HG03460 (cell line): Measurements from ENCODE around the gene AHDC1.

Source experiments
- ATAC-seq: cut with Tn5 transposase; IDR thresholded peaks from one replicate; pipeline ENCODE4 v1.9.1; 2021; ENCODE audit not compliant: unreplicated experiment

The AHDC1 gene

DNA sequence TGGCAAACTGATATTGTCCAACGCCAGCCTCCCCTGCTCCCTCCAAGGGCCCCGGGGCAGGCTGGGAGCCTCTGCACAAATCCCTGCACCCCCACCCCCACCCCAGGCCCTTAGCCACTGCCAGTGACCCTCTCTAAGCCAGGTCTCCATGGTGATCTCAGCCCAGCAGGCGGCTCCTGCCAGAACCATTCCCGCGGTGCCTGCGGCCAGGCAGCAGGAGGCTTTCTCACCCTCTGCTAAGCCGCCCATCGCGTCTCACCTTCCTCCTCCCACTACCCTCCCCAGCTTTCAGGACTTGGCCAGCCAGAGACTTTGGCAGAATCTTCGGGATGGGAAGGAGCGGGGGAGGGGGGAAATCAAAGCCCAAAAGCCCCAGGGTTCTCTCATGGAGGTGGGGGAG is 67.2 kb downstream of the AHDC1 start:
- ATAC-seq = no peak

DNA sequence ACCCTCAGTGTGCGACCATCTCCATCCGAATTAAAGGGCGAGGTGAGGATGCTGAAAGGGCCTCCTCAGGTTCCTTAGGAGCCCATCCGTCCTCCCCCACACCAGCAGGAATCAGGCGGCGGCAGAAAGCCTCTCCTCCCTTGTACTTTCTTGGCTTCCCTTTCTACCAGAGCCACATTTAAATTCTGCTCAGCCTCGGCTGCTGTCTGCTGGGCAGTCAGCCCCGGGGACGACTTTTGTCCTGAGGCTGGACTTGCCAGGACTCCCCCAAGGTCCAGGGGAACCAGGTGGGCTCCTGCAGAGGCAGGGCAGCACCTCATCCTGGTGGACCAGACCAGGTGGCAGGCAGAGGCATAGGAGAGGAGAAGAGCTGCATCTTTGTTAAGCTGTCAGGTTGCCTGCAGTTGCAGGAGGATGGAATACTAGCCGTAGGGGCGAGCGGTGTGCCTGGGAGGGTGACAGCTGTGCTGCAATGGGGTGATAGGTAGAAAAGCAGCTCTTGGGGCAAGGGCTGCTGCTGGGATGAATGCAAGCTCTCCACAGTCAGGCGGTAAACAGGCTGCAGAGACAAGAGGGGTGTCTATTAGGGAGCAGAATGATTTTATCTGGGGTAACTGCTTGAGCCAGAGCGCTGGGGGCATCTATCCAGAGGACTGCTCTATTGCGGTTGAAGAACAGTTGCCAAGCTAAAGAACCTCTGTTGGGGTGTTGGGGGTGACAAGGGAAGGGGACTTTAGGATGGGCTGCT is 67.8 kb downstream of the AHDC1 start:
- ATAC-seq = no peak

DNA sequence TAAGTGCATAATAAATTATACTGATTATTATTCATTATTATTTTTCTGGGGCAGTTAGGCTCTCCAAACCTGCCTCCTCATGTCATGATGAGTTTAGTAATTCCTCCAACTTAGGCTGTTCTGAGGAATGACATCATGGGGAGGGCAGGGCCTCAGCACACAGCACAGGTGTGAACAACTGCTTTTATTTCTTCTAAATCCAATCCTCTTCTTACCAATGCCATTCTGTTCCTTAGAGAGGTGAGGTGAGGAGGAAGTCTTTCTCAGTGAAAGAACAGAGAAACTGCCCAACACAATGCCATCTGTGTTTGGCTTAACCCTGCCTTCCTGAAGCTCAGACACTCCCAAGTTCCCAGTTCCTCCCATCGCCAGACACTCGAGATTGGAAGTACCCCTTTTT is 68.6 kb downstream of the AHDC1 start:
- no peak for ATAC-seq

DNA sequence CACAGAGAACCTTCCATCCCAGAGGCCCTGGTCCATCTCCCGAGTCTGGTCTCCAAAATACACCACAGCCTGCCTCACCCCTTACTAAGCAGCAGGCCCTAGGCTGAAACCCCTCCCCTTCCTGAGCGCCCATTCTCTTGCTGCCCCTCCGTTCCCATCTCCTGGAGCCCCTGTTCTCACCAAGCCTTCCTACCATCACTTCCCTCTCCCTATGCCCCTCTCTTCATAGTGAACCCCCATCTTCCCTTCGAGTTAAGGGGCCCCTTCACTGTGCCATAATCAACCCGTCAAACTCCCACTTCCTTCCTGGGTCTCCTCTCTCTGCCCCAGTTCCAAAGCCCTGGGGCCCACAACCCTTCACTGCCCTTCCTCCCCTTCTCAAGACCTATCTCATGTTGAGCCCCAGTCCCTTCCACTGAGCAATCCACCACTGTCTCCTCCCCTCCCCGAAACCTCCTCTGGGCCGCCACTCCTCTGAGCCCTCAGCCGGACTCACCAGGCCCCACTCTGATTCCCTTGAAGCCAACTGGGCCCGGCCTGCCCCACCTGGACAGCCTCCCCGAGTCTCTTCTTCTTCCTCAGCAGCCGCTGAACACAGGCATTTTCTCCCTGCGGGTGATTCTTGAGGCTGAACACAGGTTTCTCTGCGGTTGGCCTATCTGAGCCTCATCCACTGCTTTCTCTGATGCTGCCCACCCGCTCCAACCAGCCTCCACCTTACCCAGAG is 71.8 kb downstream of the AHDC1 start:
- no peak for ATAC-seq

DNA sequence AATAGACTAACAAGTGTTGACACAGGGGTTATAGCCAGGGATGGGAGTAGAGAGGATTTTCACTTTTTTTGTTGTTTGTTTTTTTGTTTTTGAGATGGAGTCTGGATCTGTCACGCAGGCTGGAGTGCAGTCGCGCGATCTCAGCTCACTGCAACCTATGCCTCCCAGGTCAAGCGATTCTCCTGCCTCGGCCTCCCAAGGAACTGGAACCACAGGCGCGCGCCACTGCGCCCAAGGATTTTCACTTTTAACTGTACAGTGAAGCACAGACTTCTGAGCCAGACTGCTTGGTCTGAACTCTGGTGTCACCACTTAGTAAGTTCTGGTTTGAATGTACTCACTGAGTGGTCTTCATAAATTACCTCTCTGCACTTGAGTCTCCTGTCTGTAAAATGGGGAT is 73.8 kb downstream of the AHDC1 start:
- no peak for ATAC-seq

DNA sequence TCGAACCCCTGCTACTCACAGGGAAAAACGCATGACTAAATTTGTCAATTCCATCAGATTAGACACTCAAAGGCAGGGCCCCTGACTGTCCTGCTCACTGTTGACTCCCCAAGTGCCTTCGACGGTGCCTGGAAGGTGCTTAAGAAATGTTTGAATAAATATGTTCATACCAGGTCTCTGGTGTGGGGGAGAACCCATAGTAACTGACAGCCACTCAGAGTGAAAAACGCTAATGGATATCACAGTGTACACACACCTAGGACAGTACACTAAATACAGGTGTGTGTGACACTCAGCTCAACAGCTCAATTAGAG is 74.3 kb downstream of the AHDC1 start:
- no peak for ATAC-seq

DNA sequence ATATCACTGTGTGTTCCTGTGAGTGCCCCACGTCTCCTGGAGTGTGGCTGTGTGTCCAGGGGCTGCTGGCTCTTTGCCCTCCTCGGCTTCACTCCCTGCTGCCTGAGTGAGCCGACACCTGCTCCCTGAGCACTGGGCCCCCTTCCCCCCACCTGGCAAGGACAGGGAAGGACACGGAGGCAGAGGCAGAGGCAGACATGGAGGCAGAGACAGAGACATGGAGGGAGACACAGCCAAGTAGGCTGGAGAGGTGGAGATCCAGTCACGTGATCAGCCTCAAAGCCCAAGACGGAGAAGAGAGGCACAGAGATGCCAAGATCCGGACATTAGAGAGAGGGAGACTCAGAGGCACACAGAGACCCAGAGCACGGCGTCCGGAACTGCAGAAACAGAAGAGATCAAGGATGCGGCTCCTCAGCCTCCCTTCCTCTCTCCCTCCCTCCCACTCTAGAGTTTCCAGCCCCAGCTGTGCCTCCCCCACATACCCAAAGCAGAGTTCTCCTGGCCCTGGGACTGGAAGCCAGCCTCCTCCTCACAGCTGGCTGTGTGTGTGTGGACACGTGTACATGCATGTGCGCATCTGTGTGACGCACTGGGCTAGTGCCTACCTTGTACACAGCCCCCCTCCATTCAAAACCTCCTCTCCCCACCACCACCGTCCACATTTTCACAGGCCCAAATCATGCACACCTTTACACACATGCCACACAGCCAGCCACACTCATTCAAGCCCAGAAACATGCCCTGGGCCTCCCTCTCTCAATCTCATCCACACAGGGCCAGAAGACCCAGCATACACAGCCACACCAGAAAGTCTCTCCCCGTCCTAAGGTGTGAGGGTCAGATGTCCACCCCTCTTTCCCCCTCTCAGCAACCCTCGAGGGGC is 74.9 kb downstream of the AHDC1 start:
- no peak for ATAC-seq

DNA sequence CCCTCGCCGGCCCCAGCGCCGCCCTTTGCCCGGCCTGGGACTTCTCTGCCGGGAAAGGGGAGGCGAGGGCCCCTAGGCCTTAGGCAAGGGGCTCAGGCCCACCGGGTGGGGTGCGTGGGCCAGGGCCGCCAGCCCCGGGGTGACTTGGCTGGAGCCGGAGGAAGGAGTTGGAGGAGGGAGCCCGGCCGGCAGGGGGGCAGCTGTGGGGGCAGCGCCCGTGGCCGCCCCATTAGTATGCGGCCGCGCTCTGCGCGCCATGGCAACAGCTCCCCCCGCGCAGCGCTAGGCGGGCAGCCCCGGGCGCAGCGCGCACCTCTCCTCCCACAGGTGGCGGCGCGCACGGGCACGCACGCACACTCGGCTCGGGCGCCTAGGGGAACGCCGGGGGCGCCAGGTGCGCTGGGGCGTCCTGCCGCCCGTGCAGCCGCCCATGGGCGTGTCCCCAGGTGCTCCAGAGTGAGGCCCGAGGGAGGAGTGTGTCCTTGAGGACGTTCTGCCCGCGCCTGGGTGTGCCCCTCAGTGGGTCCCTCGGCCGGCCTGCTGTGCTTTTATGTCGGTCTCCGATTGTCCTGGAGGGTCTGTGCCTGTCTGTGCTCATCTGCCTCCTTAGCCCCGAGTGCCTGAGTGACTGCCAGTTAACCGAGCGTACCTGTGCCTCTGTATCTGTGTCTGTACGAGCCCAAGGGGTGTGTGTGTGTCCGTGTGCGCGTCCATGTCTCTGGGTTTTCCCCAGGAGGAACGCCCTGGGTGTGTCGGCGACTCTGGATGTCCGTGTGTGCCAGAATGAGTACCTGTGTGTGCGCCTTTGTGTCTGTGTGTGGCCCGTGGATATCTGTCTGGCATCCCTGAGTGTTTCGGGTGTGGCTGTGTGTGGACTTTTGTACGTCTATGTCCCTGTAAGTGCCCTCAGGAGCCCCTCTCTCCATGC is 75.8 kb downstream of the AHDC1 start:
- no peak for ATAC-seq

DNA sequence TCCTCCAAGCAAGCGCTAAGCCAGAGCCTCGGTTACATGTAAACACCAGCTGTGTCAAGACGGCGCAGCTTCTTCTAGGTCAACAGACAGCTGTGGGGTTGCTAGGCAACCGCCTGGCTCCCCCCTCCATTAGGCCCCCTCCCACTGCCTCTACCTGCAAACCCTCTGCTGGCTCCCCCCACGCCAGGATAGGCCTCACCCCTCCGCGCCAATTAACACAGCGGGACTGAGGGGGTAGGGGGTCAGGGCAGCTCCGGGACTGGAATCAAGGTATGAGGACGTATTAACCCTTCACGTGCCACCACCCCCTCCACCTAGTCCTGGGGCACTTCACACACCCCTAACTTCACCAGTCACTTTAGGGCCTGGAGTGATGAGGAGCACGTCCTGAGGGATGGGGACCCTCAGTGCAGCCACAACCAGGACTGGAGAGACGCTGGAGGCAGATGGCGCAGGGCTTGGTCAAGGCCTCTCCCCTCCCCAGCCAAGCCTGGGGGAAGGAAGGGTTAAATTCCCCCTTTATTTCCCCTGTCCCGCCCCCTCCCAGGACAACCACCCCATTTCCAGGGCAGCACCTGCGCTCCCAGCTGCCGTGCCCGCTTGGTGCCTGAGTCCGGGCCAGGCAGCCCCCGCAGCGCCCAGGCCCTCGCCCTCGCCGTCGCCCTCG is 76.6 kb downstream of the AHDC1 start:
- ATAC-seq = no peak

DNA sequence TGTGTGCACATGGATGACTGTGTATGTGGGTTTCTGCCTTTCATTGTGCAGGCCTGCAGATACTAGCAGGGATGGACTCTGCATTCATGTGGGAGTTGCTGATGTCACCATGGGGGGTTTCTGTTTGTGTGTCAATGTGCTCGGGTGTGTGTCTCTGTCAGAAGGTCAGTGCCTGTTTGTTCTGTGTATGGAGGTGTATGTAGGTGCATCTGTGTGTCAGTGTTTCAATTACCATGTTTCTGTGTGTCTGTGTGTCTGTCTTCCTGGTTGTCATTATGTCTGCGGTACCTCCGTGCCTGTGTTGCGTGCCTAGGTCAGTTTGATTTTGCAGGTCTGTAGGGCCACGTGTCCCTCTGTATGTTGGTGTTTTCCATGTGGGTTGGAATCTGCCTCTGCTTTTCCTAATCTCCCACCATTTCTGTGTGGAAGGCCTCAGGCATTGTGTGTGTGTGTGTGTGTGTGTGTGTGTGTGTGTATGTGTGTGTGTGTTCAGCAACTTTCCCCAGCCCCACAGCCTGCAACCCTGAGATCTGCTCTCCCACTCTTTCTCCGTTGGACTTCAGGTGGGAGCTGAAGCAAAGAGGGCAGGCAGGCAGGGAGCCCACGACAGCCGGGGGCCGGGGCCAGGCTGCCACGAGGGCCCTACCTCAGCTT is 77.2 kb downstream of the AHDC1 start:
- ATAC-seq = no peak

DNA sequence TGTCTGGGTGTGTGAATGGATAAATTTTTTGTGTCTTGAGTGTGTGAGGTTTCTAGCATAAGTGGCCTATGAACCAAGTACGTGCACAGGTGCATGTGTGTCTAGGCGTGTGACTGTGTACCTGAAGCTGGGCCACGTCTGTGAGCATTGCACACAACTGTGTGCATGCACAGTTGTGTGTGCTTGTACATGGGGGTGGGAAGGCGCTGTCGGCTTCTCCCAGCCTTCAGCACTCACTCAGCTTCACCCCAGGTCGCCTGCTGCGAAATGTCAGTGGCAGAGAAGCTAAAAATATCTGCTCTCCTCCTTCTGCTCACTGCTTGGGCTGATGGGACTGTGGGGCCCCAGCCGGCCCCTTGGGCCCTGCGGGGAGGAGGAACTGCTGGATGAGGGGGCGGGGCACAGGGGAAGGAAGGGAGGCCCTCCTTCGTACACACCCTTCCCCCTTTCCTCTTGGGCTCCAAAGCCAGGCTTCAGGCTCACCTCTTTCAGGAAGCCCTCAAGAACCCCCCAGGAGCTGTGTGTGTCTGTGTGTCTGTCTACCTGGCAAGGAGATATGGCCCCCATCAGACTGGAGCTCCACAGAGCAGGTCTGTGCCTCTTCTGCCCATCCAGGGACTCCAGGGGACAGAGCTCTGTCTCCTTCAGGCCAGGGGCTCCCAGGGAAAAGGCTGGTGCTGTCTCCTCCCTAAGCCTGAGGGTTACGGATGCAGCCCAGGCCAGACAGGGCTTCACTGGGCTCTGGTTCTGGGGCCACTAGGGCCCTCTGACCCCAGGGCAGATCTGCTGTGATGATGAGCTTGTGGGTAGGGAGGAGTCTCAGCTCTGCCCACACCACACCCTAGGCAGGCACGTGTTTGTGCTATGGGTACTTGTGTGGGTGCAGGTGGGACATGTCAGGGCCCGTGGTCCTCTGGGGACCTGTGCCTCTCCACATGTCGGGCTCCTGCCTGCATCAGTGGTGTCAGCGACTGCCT is 78.4 kb downstream of the AHDC1 start:
- ATAC-seq = no peak

DNA sequence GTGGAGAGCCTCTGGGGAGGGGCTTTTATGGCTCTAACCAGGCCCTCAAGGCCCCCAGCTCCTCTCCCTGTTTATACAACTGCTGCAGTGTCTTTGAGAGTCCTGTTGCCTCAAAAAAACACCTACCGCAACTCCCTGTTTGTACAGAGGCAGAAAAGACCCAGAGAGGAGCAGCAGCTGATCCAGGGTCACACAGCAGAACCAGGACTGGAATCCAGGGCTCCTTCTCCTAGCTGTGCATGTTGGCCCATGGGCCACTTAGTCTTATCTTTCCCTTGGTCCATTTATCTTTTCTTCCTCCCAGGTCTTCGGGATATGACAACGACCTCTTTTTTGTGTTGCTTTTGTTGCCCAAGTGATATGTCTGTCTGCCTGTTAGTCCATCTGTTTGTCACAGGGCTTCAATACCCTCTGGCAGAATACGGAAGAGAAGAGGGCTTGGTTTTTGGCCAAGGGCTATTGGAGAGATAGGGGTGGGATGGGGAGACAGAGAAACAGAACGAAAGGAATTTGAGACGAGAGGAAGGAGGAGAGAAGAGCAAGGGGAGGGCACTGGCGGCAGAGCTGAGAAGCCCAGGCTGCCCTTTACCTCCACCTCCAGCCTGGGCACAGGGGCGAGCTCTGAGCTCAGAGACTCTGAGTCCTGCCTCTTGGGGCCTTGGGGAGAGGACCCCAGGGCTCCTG is 80.5 kb downstream of the AHDC1 start:
- ATAC-seq = no peak

DNA sequence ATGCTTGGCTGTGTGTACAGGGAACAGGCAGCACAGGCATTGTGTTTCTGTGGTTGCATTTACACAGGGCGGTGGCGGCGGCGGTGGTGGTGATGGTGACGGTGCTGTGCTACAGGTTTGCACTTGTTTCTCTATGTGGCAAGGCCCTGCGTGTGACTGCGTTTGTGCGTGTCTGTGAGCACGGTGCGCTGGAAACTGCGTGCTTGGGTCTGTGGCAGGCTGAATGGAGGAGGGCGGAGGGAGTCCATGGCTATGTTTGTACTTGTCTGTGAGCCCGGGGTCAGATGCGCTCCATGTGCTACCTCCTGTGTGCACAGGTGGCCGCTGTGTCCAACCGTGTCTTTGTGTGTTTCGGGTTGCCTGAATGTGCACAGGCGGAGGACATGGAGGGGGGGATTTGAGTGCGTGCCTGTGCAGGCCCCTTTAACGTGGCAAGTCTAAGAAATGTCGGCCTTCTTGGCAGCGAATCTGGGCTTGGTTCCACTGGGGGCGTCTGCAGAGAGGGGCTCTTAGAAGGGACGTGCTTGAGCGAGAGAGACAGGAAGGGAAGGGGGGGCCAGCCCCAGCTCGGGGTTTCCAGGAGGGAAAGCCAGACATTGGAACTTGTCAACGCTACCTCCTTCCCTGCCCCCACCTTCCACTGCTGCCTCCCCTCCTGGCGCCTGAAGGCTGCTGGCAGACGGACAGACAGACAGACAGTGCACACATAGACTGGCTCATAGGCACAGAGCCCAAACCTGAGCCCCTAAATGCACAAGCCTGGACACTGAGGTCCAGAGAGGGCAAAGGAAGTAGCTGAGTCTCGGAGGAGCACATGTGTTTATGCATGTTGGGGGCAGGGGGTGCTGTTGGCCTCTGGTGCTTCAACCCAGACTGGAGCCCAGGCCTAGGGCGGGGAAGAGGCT is 81.3 kb downstream of the AHDC1 start:
- ATAC-seq = no peak

DNA sequence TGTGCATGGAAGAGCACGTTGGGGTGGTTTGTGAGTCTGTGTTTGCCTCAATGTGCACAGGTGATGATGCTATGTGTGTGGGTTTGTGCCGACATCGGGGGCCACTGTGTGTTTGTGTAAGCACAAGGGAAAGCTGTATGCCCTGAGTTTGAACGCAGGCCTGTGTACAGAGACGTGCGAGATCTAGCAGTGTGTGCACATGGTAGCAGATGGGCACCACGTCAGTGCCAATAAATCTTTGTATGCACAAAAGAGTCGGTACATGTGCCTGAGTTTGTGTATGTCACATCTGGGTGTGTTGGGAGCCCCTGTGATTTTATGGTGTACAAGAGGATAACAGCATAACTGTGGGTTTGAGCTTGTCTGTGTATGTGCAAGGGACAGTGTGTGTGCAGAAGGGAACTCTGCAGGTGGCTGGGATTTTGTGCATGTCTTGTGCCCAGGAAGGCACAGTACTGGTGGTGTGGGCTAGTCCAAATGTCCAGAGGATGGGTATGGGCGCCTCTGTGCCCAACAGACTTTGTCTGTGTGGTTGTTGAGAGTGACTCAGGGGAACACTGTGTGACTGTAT is 82.0 kb downstream of the AHDC1 start:
- ATAC-seq = no peak

DNA sequence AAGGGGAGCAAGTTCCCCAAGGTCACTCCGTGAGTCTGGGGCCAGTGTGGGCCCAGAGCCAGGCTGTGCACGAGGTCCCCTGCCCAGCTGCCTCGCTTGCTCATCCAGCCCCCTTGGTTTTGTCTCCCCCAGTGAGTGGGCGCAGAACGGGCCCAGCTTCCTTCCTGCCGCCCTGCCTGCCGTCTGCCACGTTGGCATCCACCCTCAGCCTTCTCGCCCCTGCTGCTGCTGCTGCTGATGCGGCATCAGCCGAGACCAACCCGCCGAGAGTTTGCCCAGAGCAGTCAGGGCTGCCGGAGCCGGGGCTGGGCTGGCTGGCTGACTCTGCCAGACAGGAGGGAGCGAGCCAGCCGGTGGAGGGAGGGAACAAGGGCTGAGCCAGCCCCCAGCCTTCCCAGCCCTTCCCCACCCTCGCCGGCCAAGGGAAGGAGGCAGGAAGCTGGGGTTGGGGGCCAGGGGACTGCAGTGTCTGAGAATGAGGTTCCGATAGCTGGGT is 82.6 kb downstream of the AHDC1 start:
- ATAC-seq = no peak

DNA sequence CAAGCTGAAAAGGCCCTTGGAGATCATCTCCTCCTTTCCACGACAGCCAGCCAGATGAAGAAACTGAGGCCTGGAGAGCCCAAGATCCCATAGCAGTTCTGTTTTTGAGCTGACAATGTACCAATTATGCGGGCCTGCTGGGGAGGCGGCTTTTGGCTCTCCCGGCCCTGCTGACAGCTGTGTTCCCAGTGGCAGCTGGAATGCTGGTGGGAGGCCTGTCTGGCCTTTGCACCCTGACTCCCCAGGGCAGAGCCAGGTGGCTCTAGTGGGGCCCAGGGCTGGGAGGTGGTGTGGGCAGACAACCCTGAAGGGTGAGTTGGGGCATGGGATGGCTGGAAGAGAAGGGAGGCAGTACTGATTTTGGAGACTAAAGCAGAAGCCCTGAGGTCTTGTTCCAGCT is 83.3 kb downstream of the AHDC1 start:
- ATAC-seq = no peak
